LNCaP clone FGC (cell line): ENCODE measurements around the gene UBL7.
A peak's percentile ranks its signal among the peaks of the same experiment; 100 is the strongest.

Experiments used
- DNase-seq: peaks from one replicate; pipeline ENCODE4 v3.0.0-alpha.2; 2011; ENCODE audit warnings: low read depth
- H3K4me3 ChIP-seq: 2 replicates; pipeline ENCODE4 v1.5.1; 2011; ENCODE audit warnings: mild to moderate bottlenecking, low read depth, low read length, control low read depth
- TF ChIP-seq, protein P1 (sequence below): IDR thresholded peaks from 2 replicates; pipeline ENCODE4 v1.5.1; 2012; ENCODE audit warnings: mild to moderate bottlenecking; ENCODE audit not compliant: control insufficient read depth, insufficient read depth; ENCODE audit errors: extremely low read depth

The UBL7 gene

GRCh38 chr15:74500401-74500800 is 39.4 kb upstream of the UBL7 start:
- H3K4me3 ChIP-seq, result no peak overlapping the region
- TF ChIP-seq, protein P1, sequence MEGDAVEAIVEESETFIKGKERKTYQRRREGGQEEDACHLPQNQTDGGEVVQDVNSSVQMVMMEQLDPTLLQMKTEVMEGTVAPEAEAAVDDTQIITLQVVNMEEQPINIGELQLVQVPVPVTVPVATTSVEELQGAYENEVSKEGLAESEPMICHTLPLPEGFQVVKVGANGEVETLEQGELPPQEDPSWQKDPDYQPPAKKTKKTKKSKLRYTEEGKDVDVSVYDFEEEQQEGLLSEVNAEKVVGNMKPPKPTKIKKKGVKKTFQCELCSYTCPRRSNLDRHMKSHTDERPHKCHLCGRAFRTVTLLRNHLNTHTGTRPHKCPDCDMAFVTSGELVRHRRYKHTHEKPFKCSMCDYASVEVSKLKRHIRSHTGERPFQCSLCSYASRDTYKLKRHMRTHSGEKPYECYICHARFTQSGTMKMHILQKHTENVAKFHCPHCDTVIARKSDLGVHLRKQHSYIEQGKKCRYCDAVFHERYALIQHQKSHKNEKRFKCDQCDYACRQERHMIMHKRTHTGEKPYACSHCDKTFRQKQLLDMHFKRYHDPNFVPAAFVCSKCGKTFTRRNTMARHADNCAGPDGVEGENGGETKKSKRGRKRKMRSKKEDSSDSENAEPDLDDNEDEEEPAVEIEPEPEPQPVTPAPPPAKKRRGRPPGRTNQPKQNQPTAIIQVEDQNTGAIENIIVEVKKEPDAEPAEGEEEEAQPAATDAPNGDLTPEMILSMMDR, result no peak
- DNase-seq, result no peak

- no peak for DNase-seq
- no peak overlapping the region for H3K4me3 ChIP-seq
- TF ChIP-seq, protein P1, result no peak
Observed at GRCh38 chr15:74499366-74499765, 38.4 kb upstream of the UBL7 start.

DNA sequence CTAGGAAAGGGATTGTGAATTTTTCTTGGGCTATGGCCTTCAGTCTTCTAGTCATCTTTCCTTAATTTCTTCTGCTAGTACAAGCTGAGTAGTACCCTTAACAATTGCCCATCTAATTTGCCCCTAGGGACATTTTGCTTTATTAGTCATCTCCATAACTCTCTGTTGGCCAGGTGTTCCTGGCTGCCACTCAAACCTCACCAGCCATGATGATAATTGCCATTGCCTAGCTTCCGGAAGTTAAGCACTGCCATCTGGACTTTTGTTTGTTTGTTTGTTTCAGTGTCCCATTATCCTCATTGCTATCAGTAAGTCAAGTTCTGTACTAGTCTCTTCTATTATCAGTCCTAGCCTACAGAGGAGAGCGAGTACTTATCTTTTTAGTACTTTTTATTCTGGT is 36.6 kb upstream of the UBL7 start:
- DNase-seq, result peak; percentile 59
- H3K4me3 ChIP-seq, result no peak overlapping the region
- TF ChIP-seq, protein P1, result no peak

GRCh38 chr15:74496648-74497047 is 35.7 kb upstream of the UBL7 start:
- TF ChIP-seq, protein P1, result no peak
- H3K4me3 ChIP-seq, result no peak overlapping the region
- DNase-seq, result no peak

DNA sequence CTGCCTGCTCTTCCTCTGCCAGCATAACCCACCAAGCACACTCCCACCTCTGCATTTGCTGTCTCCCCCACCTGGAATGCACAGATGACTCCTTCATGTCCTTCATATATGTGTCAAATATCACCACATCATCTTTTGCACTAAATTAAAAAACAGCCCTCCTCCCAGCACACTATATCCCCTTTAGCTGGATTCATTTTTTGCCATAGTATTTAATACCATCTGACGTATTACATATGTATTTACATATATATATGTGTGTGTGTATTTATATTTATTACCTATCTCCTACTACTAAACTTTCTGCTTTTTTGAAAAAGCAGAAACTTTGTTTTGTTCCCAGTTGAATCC is 29.4 kb upstream of the UBL7 start:
- H3K4me3 ChIP-seq, result no peak overlapping the region
- TF ChIP-seq, protein P1, result no peak
- no peak for DNase-seq

DNA sequence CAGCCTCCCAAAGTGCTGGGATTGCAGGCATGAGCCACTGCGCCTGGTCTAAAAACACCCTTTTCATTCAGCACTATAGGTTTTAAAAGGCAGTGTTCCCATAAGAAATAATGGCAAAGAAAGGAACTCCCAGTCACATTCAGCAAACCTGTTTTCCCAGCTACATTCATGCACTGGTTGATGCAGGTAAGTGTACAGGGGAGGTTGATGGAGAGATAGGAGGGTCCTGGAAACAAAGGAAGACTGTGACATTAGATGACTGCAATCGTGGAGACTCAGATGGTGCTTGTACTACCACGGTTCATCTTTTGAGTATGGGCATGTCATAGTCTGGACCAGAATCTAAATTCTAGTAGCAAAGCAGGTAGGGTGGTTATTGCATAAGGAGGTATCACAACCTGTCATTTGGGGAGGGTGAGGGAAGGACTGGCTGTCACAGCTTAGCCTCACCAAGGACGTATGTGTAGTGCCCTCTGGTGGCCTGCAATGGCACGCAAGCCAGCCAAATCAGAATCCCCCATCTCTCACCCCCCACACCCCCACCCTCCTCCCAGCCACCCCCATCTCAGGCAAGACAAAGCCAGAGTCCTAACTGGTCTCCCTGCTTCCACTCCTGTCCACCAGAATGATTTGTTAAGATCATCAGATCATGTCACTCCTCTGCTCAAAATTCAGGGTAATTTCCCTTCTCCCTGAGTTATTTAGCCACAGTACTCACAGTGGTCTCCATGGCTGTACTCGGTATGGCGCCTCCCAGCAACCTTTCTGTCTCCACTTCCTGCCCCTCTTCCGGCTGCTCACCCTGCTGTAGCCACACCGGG is 28.8 kb upstream of the UBL7 start:
- no peak overlapping the region for H3K4me3 ChIP-seq
- TF ChIP-seq, protein P1, result peak; percentile 86
- DNase-seq, result peak; percentile 22

GRCh38 chr15:74488776-74489175 is 27.8 kb upstream of the UBL7 start:
- H3K4me3 ChIP-seq, result no peak overlapping the region
- no peak for DNase-seq
- TF ChIP-seq, protein P1, result no peak
